Neural progenitor cell (in vitro differentiated cells): ENCODE data around the gene SLC25A11.
"Not testable (repeated sequence)": the region's sequence is repeated elsewhere in the genome, so short reads cannot be mapped to it uniquely, and the experiment has no call there.

Source experiments
- EZH2 ChIP-seq: fragments of 200-600 bp; sonication (generic); IDR thresholded peaks from 2 replicates; pipeline ENCODE4 v1.6.1; 2017; ENCODE audit warnings: antibody characterized with exemption, mild to moderate bottlenecking, moderate library complexity
- TF ChIP-seq, protein P1 (sequence below): fragments of 200-600 bp; sonication (generic); IDR thresholded peaks from 2 replicates; pipeline ENCODE4 v1.5.1; 2017; ENCODE audit warnings: antibody characterized with exemption, mild to moderate bottlenecking

DNA sequence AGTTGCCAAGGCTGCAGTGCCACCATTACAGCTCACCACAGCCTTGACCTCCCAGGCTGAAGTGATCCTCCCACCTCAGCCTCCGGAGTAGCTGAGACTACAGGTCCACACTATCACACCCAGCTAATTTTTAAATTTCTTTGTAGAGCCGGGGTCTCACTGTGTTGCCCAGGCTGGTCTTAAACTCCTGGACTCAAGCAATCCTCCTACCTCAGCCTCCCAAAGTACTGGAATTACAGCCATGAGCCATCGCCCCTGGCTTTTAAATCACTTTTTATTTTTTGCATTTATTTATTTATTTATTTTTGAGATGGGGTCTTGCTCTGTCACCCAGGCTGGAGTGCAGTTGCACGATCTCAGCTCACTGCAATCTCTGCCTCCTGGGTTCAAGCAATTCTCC is 25.3 kb downstream of the SLC25A11 start:
- TF ChIP-seq, protein P1, sequence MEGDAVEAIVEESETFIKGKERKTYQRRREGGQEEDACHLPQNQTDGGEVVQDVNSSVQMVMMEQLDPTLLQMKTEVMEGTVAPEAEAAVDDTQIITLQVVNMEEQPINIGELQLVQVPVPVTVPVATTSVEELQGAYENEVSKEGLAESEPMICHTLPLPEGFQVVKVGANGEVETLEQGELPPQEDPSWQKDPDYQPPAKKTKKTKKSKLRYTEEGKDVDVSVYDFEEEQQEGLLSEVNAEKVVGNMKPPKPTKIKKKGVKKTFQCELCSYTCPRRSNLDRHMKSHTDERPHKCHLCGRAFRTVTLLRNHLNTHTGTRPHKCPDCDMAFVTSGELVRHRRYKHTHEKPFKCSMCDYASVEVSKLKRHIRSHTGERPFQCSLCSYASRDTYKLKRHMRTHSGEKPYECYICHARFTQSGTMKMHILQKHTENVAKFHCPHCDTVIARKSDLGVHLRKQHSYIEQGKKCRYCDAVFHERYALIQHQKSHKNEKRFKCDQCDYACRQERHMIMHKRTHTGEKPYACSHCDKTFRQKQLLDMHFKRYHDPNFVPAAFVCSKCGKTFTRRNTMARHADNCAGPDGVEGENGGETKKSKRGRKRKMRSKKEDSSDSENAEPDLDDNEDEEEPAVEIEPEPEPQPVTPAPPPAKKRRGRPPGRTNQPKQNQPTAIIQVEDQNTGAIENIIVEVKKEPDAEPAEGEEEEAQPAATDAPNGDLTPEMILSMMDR = not testable (repeated sequence)
- TF ChIP-seq EZH2 = not testable (repeated sequence)
